ENCODE results near the gene FN3KRP.

DNA sequence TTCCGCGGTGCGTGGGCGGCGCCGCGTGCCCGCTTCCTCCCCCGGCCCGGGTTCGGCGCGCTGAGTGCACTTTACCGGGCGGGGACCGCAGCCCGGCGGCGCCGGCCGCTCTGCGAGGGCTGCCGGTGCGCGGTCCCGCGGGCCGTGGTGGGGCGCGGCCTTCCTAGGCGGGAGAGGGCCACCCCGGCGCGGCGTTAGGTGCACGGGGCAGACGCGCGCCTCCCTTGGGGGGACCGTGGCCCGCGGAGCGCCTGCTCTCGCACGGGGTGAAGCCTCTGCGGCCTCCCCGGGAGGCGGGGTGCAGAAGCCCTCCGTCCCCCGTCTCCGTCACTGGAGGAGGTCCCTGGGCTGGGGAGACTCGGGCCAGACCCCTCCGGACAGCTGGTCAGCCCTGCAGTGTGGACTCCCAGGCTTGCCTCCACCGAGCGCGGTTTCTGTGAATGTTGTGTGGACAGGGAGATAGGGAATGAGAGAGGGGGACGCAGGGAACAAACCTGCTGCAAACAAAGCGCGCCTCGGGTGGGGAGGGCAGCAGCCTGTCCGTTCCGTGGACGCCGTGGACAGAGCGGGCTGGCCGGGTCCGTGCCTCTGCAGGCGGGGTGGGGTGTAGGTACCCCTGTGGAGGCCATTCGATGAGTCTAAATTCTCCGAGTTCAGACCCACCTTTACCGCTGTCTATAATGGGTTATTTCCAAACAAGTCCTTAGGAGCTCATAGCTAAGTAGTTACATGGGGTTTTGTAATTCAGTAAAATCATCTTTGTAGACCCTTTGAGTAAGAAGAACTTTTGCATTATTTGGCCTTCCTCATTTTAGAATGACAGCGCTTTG is 36.1 kb downstream of the FN3KRP start:
- TF ChIP-seq, protein P1, sequence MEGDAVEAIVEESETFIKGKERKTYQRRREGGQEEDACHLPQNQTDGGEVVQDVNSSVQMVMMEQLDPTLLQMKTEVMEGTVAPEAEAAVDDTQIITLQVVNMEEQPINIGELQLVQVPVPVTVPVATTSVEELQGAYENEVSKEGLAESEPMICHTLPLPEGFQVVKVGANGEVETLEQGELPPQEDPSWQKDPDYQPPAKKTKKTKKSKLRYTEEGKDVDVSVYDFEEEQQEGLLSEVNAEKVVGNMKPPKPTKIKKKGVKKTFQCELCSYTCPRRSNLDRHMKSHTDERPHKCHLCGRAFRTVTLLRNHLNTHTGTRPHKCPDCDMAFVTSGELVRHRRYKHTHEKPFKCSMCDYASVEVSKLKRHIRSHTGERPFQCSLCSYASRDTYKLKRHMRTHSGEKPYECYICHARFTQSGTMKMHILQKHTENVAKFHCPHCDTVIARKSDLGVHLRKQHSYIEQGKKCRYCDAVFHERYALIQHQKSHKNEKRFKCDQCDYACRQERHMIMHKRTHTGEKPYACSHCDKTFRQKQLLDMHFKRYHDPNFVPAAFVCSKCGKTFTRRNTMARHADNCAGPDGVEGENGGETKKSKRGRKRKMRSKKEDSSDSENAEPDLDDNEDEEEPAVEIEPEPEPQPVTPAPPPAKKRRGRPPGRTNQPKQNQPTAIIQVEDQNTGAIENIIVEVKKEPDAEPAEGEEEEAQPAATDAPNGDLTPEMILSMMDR (IDR thresholded peaks at IDR 0.05), result no peak
- no peak for TF ChIP-seq POLR2A (IDR thresholded peaks at IDR 0.05)

Data from adrenal gland (tissue), 5 donors.